Activated naive CD8-positive, alpha-beta T cell treated with anti-CD3 and anti-CD28 coated beads for 36 hours (primary cell): Measurements from ENCODE around the gene PLEKHM2. TPM values are rescaled to one million over a fixed set of nuclear protein-coding genes. Genes with fewer than 3 reads are reported as not detected.

Source experiments
- DNase-seq: peaks from one replicate; pipeline ENCODE4 v3.0.0; 2021
- H3K27ac Mint-ChIP-seq: one replicate; pipeline ENCODE4 v1.8.0; 2022; ENCODE audit warnings: mild to moderate bottlenecking, moderate library complexity, mixed read lengths
- H3K27me3 Mint-ChIP-seq: one replicate; pipeline ENCODE4 v1.8.0; 2022; ENCODE audit warnings: mild to moderate bottlenecking, mixed read lengths
- H3K36me3 Mint-ChIP-seq: one replicate; pipeline ENCODE4 v1.8.0; 2021; ENCODE audit warnings: mild to moderate bottlenecking, mixed read lengths
- H3K4me1 Mint-ChIP-seq: one replicate; pipeline ENCODE4 v1.8.0; 2021; ENCODE audit warnings: mixed read lengths
- H3K4me3 Mint-ChIP-seq: one replicate; pipeline ENCODE4 v1.8.0; 2022; ENCODE audit warnings: mild to moderate bottlenecking, moderate library complexity, mixed read lengths
- H3K9me3 Mint-ChIP-seq: one replicate; pipeline ENCODE4 v1.8.0; 2022; ENCODE audit warnings: mixed read lengths
- total RNA-seq, 2 experiments: library from RNA; stranded (reverse); gene quantifications; one replicate each; pipeline ENCODE4 v1.2.3, GENCODE V29; 2021

PLEKHM2 gene
- total RNA-seq, 2 experiments from 2014 or later: 45.4 to 50.6 TPM

GRCh38 chr1:15668089-15668754, 15.9 kb upstream of the PLEKHM2 start:
- H3K27ac Mint-ChIP-seq: no peak overlapping the region
- no peaks in the 10 kb centered on the region for H3K36me3 Mint-ChIP-seq
- H3K27me3 Mint-ChIP-seq: no peaks in the 10 kb centered on the region
- no peak overlapping the region for H3K4me3 Mint-ChIP-seq
- H3K4me1 Mint-ChIP-seq: peaks cover 3% of the 10 kb centered on the region
- H3K9me3 Mint-ChIP-seq: no peaks in the 10 kb centered on the region
- DNase-seq: no peak

- peaks cover 3% of the 10 kb centered on the region for H3K4me1 Mint-ChIP-seq
- DNase-seq: no peak
Measured at GRCh38 chr1:15669074-15669473, 15.0 kb upstream of the PLEKHM2 start.

GRCh38 chr1:15669864-15670263, 14.3 kb upstream of the PLEKHM2 start:
- Mint-ChIP-seq H3K4me1 (peaks cover 3% of the 10 kb centered on the region), H3K27me3 (no peaks in the 10 kb centered on the region), H3K27ac (no peak overlapping the region), H3K36me3 (no peaks in the 10 kb centered on the region), H3K9me3 (no peaks in the 10 kb centered on the region), H3K4me3 (no peak overlapping the region)
- DNase-seq: no peak

More at GRCh38 chr1:15669074-15669473, 15.0 kb upstream of the PLEKHM2 start:
- H3K4me3 Mint-ChIP-seq: no peak overlapping the region
- no peaks in the 10 kb centered on the region for H3K9me3 Mint-ChIP-seq
- H3K36me3 Mint-ChIP-seq: no peaks in the 10 kb centered on the region
- no peaks in the 10 kb centered on the region for H3K27me3 Mint-ChIP-seq
- no peak overlapping the region for H3K27ac Mint-ChIP-seq

- no peak for DNase-seq
- H3K27me3 Mint-ChIP-seq: no peaks in the 10 kb centered on the region
- no peak overlapping the region for H3K27ac Mint-ChIP-seq
- H3K4me3 Mint-ChIP-seq: no peak overlapping the region
- no peaks in the 10 kb centered on the region for H3K36me3 Mint-ChIP-seq
- peaks cover 3% of the 10 kb centered on the region for H3K4me1 Mint-ChIP-seq
- no peaks in the 10 kb centered on the region for H3K9me3 Mint-ChIP-seq
Measured at GRCh38 chr1:15671430-15671829, 12.7 kb upstream of the PLEKHM2 start.

- no peaks in the 10 kb centered on the region for H3K9me3 Mint-ChIP-seq
- no peak overlapping the region for H3K27ac Mint-ChIP-seq
- DNase-seq: no peak
- H3K27me3 Mint-ChIP-seq: no peaks in the 10 kb centered on the region
- no peaks in the 10 kb centered on the region for H3K36me3 Mint-ChIP-seq
- no peak overlapping the region for H3K4me3 Mint-ChIP-seq
- H3K4me1 Mint-ChIP-seq: peaks cover 3% of the 10 kb centered on the region
Measured at GRCh38 chr1:15674386-15675159, 9.5 kb upstream of the PLEKHM2 start.

GRCh38 chr1:15676010-15676409, 8.1 kb upstream of the PLEKHM2 start:
- Mint-ChIP-seq H3K4me3 (no peak overlapping the region), H3K27ac (no peak overlapping the region), H3K9me3 (no peaks in the 10 kb centered on the region), H3K36me3 (no peaks in the 10 kb centered on the region), H3K4me1 (peaks cover 5% of the 10 kb centered on the region), H3K27me3 (no peaks in the 10 kb centered on the region)
- DNase-seq: no peak

GRCh38 chr1:15676688-15677661, 7.1 kb upstream of the PLEKHM2 start:
- Mint-ChIP-seq H3K4me1 (peaks cover 8% of the 10 kb centered on the region), H3K27me3 (no peaks in the 10 kb centered on the region), H3K4me3 (no peak overlapping the region), H3K27ac (no peak overlapping the region), H3K9me3 (no peaks in the 10 kb centered on the region), H3K36me3 (no peaks in the 10 kb centered on the region)
- no peak for DNase-seq

GRCh38 chr1:15678578-15678977, 5.5 kb upstream of the PLEKHM2 start:
- DNase-seq: no peak
- Mint-ChIP-seq H3K9me3 (no peaks in the 10 kb centered on the region), H3K4me1 (peaks cover 8% of the 10 kb centered on the region), H3K27ac (no peak overlapping the region), H3K36me3 (no peaks in the 10 kb centered on the region), H3K4me3 (no peak overlapping the region), H3K27me3 (no peaks in the 10 kb centered on the region)

GRCh38 chr1:15680131-15680530, 4.0 kb upstream of the PLEKHM2 start:
- Mint-ChIP-seq H3K27me3 (no peaks in the 10 kb centered on the region), H3K4me3 (no peak overlapping the region), H3K27ac (no peak overlapping the region), H3K4me1 (peaks cover 8% of the 10 kb centered on the region), H3K36me3 (no peaks in the 10 kb centered on the region), H3K9me3 (no peaks in the 10 kb centered on the region)
- DNase-seq: no peak

GRCh38 chr1:15680561-15681348, 3.4 kb upstream of the PLEKHM2 start:
- Mint-ChIP-seq H3K4me3 (no peak overlapping the region), H3K27me3 (no peaks in the 10 kb centered on the region), H3K27ac (no peak overlapping the region)

GRCh38 chr1:15681349-15682292, 2.5 kb upstream of the PLEKHM2 start:
- H3K9me3 Mint-ChIP-seq: no peaks in the 10 kb centered on the region
- H3K27me3 Mint-ChIP-seq: no peaks in the 10 kb centered on the region
- H3K4me1 Mint-ChIP-seq: peaks cover 15% of the 10 kb centered on the region
- H3K36me3 Mint-ChIP-seq: peaks cover 4% of the 10 kb centered on the region
- no peak overlapping the region for H3K4me3 Mint-ChIP-seq
- H3K27ac Mint-ChIP-seq: no peak overlapping the region
- no peak for DNase-seq

More at GRCh38 chr1:15680561-15681348, 3.4 kb upstream of the PLEKHM2 start:
- H3K4me1 Mint-ChIP-seq: peaks cover 10% of the 10 kb centered on the region
- no peaks in the 10 kb centered on the region for H3K36me3 Mint-ChIP-seq
- H3K9me3 Mint-ChIP-seq: no peaks in the 10 kb centered on the region
- no peak for DNase-seq

- H3K27me3 Mint-ChIP-seq: no peaks in the 10 kb centered on the region
- H3K4me3 Mint-ChIP-seq: peak overlapping the region; percentile 81
- H3K36me3 Mint-ChIP-seq: peaks cover 16% of the 10 kb centered on the region
- H3K4me1 Mint-ChIP-seq: peaks cover 25% of the 10 kb centered on the region
- no peak for DNase-seq
- no peaks in the 10 kb centered on the region for H3K9me3 Mint-ChIP-seq
- H3K27ac Mint-ChIP-seq: peak overlapping the region; percentile 73
Measured at GRCh38 chr1:15682936-15683341, 1.2 kb upstream of the PLEKHM2 start.

- H3K36me3 Mint-ChIP-seq: peaks cover 21% of the 10 kb centered on the region
- peaks cover 27% of the 10 kb centered on the region for H3K4me1 Mint-ChIP-seq
- peak overlapping the region; percentile 81 for H3K4me3 Mint-ChIP-seq
- H3K27me3 Mint-ChIP-seq: no peaks in the 10 kb centered on the region
- no peak for DNase-seq
- no peaks in the 10 kb centered on the region for H3K9me3 Mint-ChIP-seq
- H3K27ac Mint-ChIP-seq: peak overlapping the region; percentile 73
Measured at GRCh38 chr1:15683345-15684039, 628 bp upstream of the PLEKHM2 start.
